ENCODE results near the gene PCIF1.
"Not testable (repeated sequence)": the region's sequence is repeated elsewhere in the genome, so short reads cannot be mapped to it uniquely, and the experiment has no call there.

PCIF1 gene

GRCh38 chr20:45924391-45925261 lies 9.9 kb upstream of the PCIF1 start:
- DNase-seq (ENCODE audit: low spot score): peak; percentile 28

- DNase-seq (ENCODE audit: low spot score): no peak
These were observed 8.5 kb upstream of the PCIF1 start for GRCh38 chr20:45925821-45926506.

GRCh38 chr20:45926731-45927070 lies 7.8 kb upstream of the PCIF1 start:
- no peak for DNase-seq (ENCODE audit: low spot score)

GRCh38 chr20:45927071-45927878 lies 7.2 kb upstream of the PCIF1 start:
- DNase-seq (ENCODE audit: low spot score): no peak

- DNase-seq (ENCODE audit: low spot score): not testable (repeated sequence)
These were observed 2.8 kb upstream of the PCIF1 start for GRCh38 chr20:45931680-45932079.

- DNase-seq (ENCODE audit: low spot score): peak; percentile 59
These were observed 1.0 kb upstream of the PCIF1 start for GRCh38 chr20:45933266-45934045.

GRCh38 chr20:45934046-45934585 lies 367 bp upstream of the PCIF1 start:
- peak; percentile 49 for DNase-seq (ENCODE audit: low spot score)

GRCh38 chr20:45935416-45936046 lies 1.0 kb downstream of the PCIF1 start:
- DNase-seq (ENCODE audit: low spot score): no peak

GRCh38 chr20:45937765-45938164 lies 3.3 kb downstream of the PCIF1 start:
- DNase-seq (ENCODE audit: low spot score): no peak

- no peak for DNase-seq (ENCODE audit: low spot score)
These were observed 4.4 kb downstream of the PCIF1 start for GRCh38 chr20:45938727-45939438.

- no peak for DNase-seq (ENCODE audit: low spot score)
These were observed 5.6 kb downstream of the PCIF1 start for GRCh38 chr20:45940053-45940452.

GRCh38 chr20:45940469-45940868 lies 6.0 kb downstream of the PCIF1 start:
- no peak for DNase-seq (ENCODE audit: low spot score)

- no peak for DNase-seq (ENCODE audit: low spot score)
These were observed 9.1 kb downstream of the PCIF1 start for GRCh38 chr20:45943613-45944012.

GRCh38 chr20:45944151-45944964 lies 9.9 kb downstream of the PCIF1 start:
- peak; percentile 54 for DNase-seq (ENCODE audit: low spot score)

GRCh38 chr20:45944965-45945677 lies 10.6 kb downstream of the PCIF1 start:
- DNase-seq (ENCODE audit: low spot score): no peak

- no peak for DNase-seq (ENCODE audit: low spot score)
These were observed 11.2 kb downstream of the PCIF1 start for GRCh38 chr20:45945678-45946148.

- DNase-seq (ENCODE audit: low spot score): no peak
These were observed 11.9 kb downstream of the PCIF1 start for GRCh38 chr20:45946149-45946970.
